BLaER1 treated with 17β-estradiol and CSF1 and Interleukin-3, amounts not matched to agents 10 nM and 100 nM (cell line): ENCODE results near the gene HEATR1.

Experiments used
- H3K27ac ChIP-seq, 11 experiments: shearing (Covaris generic); formaldehyde crosslinking; 2 replicates each; pipeline ENCODE4 v1.8.1; 2022
- H3K27me3 ChIP-seq, 11 experiments: shearing (Covaris generic); formaldehyde crosslinking; 2 replicates each; pipeline ENCODE4 v1.8.1; 2022
- H3K36me3 ChIP-seq, 11 experiments: shearing (Covaris generic); formaldehyde crosslinking; 2 replicates each; pipeline ENCODE4 v1.8.1; 2022
- H3K4me1 ChIP-seq, 10 experiments: shearing (Covaris generic); formaldehyde crosslinking; 2 replicates each; pipeline ENCODE4 v1.8.1; 2022
- H3K4me2 ChIP-seq, 11 experiments: shearing (Covaris generic); formaldehyde crosslinking; 2 replicates each; pipeline ENCODE4 v1.8.1; 2022
- H3K4me3 ChIP-seq, 10 experiments: shearing (Covaris generic); formaldehyde crosslinking; 2 replicates each; pipeline ENCODE4 v1.8.1; 2022
- H3K9ac ChIP-seq, 11 experiments: shearing (Covaris generic); formaldehyde crosslinking; 2 replicates each; pipeline ENCODE4 v1.8.1; 2022
- H3K9me3 ChIP-seq, 11 experiments: shearing (Covaris generic); formaldehyde crosslinking; replicated peaks in 1 of 11; 2 replicates each; pipeline ENCODE4 v1.8.1; 2022
- H4K20me1 ChIP-seq, 11 experiments: shearing (Covaris generic); formaldehyde crosslinking; 2 replicates each; pipeline ENCODE4 v1.8.1; 2022
- Cebpa-rat ChIP-seq, 11 experiments: shearing (Covaris generic); IDR thresholded peaks; 2 replicates each; pipeline ENCODE4 v1.8.1; 2022

Gene HEATR1

DNA sequence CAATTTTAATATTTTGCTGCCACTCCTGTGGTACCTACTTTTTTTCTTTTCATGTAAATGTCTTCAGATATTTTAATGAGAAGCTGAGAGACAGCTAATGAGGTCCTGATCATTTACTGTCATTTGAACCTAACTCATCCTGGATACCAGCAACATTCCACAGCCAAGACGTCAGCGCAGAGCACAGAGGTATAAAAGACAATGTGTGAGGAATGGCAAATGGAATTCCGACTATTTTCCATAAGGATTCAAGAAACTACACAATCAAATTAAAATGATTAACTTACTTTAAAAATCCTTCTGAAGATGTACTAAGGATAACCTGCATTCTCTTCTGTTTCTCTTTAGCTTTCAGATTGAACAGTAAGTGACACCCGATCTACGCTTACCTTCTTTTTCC, 38.8 kb downstream of the HEATR1 start:
- no peak for TF ChIP-seq Cebpa-rat (IDR thresholded peaks at IDR 0.05)
- Histone ChIP-seq H4K20me1 (peaks cover 0 to 7% (median 0%) of the 10 kb centered on the region in 11 experiments; a peak in 5 of 22 replicates), H3K4me3 (no peak overlapping the region), H3K9ac (no peak overlapping the region), H3K27ac (no peak overlapping the region), H3K4me1 (no peaks in the 10 kb centered on the region), H3K9me3 (no peaks in the 10 kb centered on the region), H3K4me2 (no peak overlapping the region), H3K36me3 (peaks cover 96 to 100% (median 100%) of the 10 kb centered on the region in 11 experiments), H3K27me3 (no peaks in the 10 kb centered on the region)

DNA sequence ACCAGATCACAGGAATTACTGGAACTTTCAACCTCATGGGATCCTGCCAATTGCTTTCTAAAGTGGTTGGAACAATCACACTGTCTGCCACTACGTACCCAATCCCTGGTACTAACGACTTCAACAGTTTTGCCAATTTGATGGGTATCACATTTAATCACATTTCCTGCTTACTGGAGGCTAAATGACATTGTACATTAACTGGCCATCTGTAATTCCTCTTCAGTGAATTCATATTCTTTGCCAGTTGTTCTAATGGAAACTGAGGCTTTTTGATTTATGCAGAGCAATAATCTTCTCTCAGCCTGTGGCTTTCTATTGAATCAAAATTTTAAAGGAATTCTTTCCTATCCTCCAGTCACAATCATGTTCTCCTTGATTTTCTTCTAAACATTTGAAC, 42.3 kb downstream of the HEATR1 start:
- no peaks in the 10 kb centered on the region for H3K4me1 ChIP-seq
- peaks cover 0 to 25% (median 9%) of the 10 kb centered on the region in 11 experiments; a peak in 9 of 22 replicates for H4K20me1 ChIP-seq
- TF ChIP-seq Cebpa-rat (IDR thresholded peaks at IDR 0.05), result no peak
- H3K4me2 ChIP-seq, result no peak overlapping the region
- H3K27ac ChIP-seq, result no peak overlapping the region
- H3K27me3 ChIP-seq, result no peaks in the 10 kb centered on the region
- no peaks in the 10 kb centered on the region for H3K9me3 ChIP-seq
- no peak overlapping the region for H3K4me3 ChIP-seq
- H3K9ac ChIP-seq, result no peak overlapping the region
- H3K36me3 ChIP-seq, result peaks cover 96 to 100% (median 99%) of the 10 kb centered on the region in 11 experiments

DNA sequence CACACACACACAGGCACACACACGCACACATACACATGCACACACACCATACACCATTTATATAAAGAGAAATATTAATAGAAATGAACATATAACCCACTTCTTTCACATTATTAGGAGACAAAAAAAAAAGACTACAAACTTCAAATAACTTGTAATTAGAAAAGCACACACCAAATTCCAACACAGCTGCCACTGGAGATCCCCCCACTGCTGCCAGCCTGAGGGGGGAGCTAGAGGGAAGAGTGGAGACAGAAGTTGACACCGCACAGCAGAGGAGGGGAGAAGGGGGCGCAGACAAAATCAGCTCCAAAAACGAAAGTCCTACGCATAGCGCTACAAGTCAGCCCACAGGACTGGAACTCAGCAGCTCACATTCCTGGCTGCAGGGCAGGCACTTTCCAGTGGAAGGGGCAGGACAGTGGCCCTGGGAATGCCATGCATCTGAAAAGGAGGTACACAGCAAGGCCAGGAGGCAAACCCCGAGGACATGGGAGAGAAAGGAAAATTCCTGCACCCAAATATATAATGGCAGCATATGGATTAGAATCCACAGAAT, 44.0 kb downstream of the HEATR1 start:
- Histone ChIP-seq H4K20me1 (peaks cover 0 to 34% (median 9%) of the 10 kb centered on the region in 11 experiments; a peak in 11 of 22 replicates), H3K36me3 (peaks cover 96 to 100% (median 99%) of the 10 kb centered on the region in 11 experiments)
- no peak for TF ChIP-seq Cebpa-rat (IDR thresholded peaks at IDR 0.05)

DNA sequence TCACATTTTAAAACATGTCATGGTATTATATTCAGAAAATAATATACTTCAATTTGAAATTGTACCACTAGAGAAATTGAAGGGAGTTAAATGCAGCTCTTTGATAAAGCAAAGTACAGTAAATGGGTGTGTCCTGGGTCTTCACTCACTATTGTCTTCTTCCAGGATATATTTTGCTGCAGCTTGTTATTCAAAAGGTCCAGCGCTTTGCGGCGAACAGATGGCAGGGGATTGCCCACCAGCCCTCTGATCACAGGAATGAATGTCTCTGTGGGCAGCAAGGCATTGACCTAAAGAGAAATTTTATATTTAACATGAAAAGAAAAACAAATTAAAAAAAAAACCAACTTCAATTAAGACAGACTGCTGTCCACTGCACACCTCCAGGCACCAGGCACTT, 45.5 kb downstream of the HEATR1 start:
- Histone ChIP-seq H3K27me3 (no peaks in the 10 kb centered on the region), H3K9ac (no peak overlapping the region), H4K20me1 (peaks cover 0 to 34% (median 9%) of the 10 kb centered on the region in 11 experiments; a peak in 11 of 22 replicates), H3K27ac (no peak overlapping the region), H3K4me2 (no peak overlapping the region), H3K36me3 (peaks cover 96 to 100% (median 99%) of the 10 kb centered on the region in 11 experiments), H3K4me1 (no peaks in the 10 kb centered on the region), H3K4me3 (no peak overlapping the region), H3K9me3 (no peaks in the 10 kb centered on the region)
- no peak for TF ChIP-seq Cebpa-rat (IDR thresholded peaks at IDR 0.05)

More for the DNA sequence above, 44.0 kb downstream of the HEATR1 start:
- Histone ChIP-seq H3K9me3 (no peaks in the 10 kb centered on the region), H3K4me2 (no peak overlapping the region), H3K27ac (no peak overlapping the region), H3K4me3 (no peak overlapping the region), H3K9ac (no peak overlapping the region), H3K4me1 (no peaks in the 10 kb centered on the region), H3K27me3 (no peaks in the 10 kb centered on the region)

DNA sequence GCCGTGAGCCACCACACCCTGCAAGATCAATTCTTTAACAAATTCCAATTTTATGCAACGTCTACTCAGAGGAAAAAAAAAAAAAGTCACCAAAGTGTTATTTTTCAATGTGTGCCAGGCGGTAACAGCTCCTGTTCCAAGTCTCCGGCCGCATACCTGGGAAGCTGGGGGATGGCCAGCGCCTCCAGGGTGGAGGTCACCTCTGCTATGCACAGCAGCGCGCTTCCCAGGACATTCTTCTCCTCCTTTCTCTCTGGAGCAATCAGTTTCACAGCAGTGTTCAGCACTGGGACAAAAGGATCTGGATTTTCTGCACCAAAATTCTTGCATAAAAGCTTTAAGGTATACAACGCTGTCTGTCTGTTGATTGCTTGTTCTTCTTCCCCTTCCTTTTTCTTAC, 46.2 kb downstream of the HEATR1 start:
- H3K4me3 ChIP-seq, result no peak overlapping the region
- no peak overlapping the region for H3K9ac ChIP-seq
- H4K20me1 ChIP-seq, result peaks cover 0 to 34% (median 9%) of the 10 kb centered on the region in 11 experiments; a peak in 11 of 22 replicates
- H3K4me2 ChIP-seq, result no peak overlapping the region
- H3K4me1 ChIP-seq, result no peaks in the 10 kb centered on the region
- H3K27me3 ChIP-seq, result no peaks in the 10 kb centered on the region
- H3K27ac ChIP-seq, result no peak overlapping the region
- H3K9me3 ChIP-seq, result no peaks in the 10 kb centered on the region
- peaks cover 96 to 100% (median 99%) of the 10 kb centered on the region in 11 experiments for H3K36me3 ChIP-seq
- TF ChIP-seq Cebpa-rat (IDR thresholded peaks at IDR 0.05), result no peak

DNA sequence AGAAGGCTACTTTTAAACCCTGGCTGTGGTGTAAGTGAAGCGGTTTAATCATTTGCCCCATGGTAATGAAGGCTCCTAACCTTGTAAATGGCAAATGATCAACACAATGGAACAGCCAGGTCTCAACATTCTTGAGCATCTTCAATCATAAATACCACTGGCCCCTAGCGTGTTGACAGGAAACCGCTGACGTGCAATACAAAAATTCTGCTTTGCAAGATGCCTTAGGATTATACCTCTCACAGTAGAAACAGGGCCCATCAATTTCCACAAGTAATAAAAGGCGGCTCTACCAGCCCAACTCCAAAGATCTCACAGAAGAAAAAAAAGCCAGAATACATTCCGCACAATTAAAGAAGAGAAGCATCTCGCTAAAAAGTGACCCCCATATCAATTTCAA, 47.7 kb downstream of the HEATR1 start:
- Histone ChIP-seq H4K20me1 (peaks cover 0 to 34% (median 9%) of the 10 kb centered on the region in 11 experiments; a peak in 11 of 22 replicates), H3K4me2 (no peak overlapping the region), H3K36me3 (peaks cover 96 to 100% (median 100%) of the 10 kb centered on the region in 11 experiments), H3K4me3 (no peak overlapping the region), H3K27me3 (no peaks in the 10 kb centered on the region), H3K27ac (no peak overlapping the region), H3K9me3 (no peaks in the 10 kb centered on the region), H3K9ac (no peak overlapping the region), H3K4me1 (no peaks in the 10 kb centered on the region)
- TF ChIP-seq Cebpa-rat (IDR thresholded peaks at IDR 0.05), result no peak

DNA sequence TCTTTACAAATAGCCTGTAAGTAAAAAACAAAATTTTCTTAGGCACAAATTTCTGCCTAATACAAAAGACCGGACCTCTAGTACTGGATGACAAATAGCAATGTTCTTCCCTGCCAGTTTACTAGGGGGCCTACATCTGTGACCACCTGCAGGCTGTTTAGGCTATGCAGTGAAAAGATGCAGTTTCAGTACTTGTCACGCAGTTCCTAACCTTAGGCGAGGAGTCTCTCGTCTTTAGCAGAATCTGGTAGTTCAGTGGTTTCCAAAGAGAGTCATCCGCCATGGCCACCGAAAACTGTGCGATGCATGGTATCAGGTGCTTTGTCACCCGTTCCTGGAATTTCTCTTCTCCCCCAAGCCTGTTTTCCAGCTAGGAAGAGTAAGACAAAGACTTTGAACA, 50.9 kb downstream of the HEATR1 start:
- Histone ChIP-seq H3K9me3 (no peaks in the 10 kb centered on the region), H3K4me1 (no peaks in the 10 kb centered on the region), H3K4me2 (no peak overlapping the region), H3K9ac (no peak overlapping the region), H3K27ac (no peak overlapping the region), H3K36me3 (peaks cover 100% of the 10 kb centered on the region in 11 experiments), H3K4me3 (no peak overlapping the region), H4K20me1 (peaks cover 0 to 29% (median 13%) of the 10 kb centered on the region in 11 experiments; a peak in 10 of 22 replicates), H3K27me3 (no peaks in the 10 kb centered on the region)
- TF ChIP-seq Cebpa-rat (IDR thresholded peaks at IDR 0.05), result no peak

DNA sequence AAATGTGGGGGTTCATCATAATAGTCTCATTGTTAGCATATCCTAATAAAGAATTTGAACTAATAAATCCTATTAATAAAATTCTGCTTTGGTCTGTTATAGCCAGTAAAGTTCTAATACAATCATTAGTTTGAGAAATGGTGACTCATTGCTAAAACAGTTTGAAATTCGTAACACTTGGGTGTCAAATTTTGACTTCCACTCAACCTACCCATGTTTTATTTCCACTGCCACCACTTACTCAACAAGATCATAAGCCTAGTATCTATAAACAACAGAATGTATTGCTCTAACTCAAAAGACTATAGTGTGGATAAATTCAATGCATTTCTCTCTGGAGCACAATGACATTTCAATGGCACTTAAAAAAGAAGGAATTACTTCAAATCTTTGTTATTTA, 51.4 kb downstream of the HEATR1 start:
- no peak for TF ChIP-seq Cebpa-rat (IDR thresholded peaks at IDR 0.05)
- no peak overlapping the region for H3K4me3 ChIP-seq
- H3K4me1 ChIP-seq, result no peaks in the 10 kb centered on the region
- no peak overlapping the region for H3K9ac ChIP-seq
- H3K27me3 ChIP-seq, result no peaks in the 10 kb centered on the region
- H3K36me3 ChIP-seq, result peaks cover 100% of the 10 kb centered on the region in 11 experiments
- no peak overlapping the region for H3K27ac ChIP-seq
- peaks cover 0 to 28% (median 14%) of the 10 kb centered on the region in 11 experiments; a peak in 10 of 22 replicates for H4K20me1 ChIP-seq
- H3K9me3 ChIP-seq, result no peaks in the 10 kb centered on the region
- H3K4me2 ChIP-seq, result no peak overlapping the region

DNA sequence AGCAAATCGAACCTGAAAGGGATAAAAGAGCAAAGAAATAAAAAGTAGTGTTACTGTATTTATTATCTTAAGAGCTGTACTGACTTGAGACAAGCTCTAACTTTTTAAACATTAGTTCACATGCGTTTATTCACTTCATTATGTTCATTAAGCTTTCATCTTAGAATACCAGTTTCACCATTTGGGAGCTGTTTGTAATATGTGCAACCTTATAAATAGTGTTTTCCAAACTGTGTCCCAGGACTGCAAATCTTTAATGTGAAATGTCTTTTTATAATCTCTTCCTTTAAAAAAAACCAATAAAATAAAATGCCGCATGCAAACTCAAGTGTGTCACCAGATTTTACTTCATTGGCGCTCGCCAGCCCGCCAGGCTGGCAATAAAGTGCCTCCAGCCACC, 52.2 kb downstream of the HEATR1 start:
- Histone ChIP-seq H3K4me1 (no peaks in the 10 kb centered on the region), H3K9ac (no peak overlapping the region), H3K27me3 (no peaks in the 10 kb centered on the region), H3K36me3 (peaks cover 100% of the 10 kb centered on the region in 11 experiments), H3K9me3 (no peaks in the 10 kb centered on the region), H3K4me3 (no peak overlapping the region), H4K20me1 (peaks cover 0 to 26% (median 18%) of the 10 kb centered on the region in 11 experiments; a peak in 12 of 22 replicates), H3K4me2 (no peak overlapping the region), H3K27ac (no peak overlapping the region)
- no peak for TF ChIP-seq Cebpa-rat (IDR thresholded peaks at IDR 0.05)
